ENCODE measurements around the gene PDE9A.
"Not testable (repeated sequence)": the region's sequence is repeated elsewhere in the genome, so short reads cannot be mapped to it uniquely, and the experiment has no call there.

Gene PDE9A

DNA sequence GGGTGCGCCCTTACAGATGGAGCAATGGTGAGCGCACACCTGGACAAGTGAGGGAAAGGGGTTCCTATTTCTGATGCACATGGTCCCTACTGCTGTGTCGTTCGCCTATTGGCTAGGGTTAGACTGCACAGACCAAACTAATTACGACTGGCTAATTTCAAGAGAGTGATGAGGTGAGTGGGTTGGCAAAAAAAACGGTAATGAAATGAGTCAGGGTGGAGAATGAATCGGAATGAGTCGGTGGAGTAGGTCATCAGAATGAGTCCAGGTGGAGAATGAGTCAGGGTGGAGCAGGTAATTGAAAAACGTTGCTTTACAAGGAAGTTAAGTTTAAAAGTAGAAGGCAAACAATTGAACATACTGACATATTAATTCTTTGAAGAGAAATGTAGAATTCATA lies 146.1 kb downstream of the PDE9A start:
- DNase-seq (ENCODE audit: low spot score), result no peak

- DNase-seq (ENCODE audit: low spot score), result no peak
Measured at GRCh38 chr21:42799948-42800347, 146.5 kb downstream of the PDE9A start.

DNA sequence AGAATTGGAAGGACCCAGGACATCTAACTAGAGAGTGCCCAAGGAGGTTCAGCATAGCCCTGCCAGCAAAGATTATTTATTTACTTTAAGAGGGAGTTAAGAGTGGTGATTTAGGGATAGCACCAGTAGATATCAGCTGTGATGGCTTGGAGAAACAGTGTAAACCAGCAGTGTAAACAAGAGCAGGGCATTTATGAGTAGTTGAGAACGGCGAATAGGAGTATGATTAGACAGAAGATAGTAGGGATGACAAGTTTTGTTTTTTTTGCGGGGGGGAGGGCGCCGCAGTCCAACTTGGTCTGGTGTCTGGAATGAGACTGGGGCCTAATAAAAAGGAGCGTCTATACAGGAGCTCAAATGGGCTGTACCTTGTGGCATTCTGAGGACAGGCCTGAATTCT lies 148.2 kb downstream of the PDE9A start:
- not testable (repeated sequence) for DNase-seq (ENCODE audit: low spot score)

DNA sequence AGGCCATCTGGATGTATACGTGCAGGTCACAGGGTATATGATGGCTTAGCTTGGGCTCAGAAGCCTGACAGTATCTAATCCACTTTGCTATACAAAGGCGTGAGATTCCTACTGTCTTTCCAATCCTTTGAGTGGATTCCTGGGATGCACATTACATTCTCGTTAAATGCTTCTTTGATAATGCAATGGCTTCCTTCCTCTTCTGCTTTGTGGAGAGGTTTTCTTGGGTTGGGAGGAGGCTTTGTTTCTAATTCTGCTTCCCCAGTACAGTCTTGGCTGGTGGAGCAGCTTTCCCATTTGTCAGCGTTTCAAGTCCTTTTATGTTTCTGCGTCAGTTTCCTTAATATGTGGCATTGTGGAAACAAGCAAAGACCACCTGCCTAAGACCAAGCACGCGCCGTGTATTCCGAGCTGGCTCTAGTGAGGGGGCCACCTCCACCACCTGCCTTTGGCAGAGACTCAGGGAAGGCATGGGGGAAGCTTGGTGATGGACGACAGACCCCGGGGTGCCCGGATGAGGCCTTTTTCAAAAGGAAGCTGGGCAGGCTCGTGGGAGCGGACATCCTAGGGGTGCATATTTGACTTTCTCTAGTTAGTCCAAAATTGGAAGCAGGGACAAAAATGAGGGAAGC lies 153.2 kb downstream of the PDE9A start:
- DNase-seq (ENCODE audit: low spot score), result no peak

GRCh38 chr21:42807293-42807895 lies 154.0 kb downstream of the PDE9A start:
- DNase-seq (ENCODE audit: low spot score), result not testable (repeated sequence)

- no peak for DNase-seq (ENCODE audit: low spot score)
Measured at GRCh38 chr21:42807938-42808613, 154.7 kb downstream of the PDE9A start.

GRCh38 chr21:42809171-42809570 lies 155.8 kb downstream of the PDE9A start:
- no peak for DNase-seq (ENCODE audit: low spot score)

DNA sequence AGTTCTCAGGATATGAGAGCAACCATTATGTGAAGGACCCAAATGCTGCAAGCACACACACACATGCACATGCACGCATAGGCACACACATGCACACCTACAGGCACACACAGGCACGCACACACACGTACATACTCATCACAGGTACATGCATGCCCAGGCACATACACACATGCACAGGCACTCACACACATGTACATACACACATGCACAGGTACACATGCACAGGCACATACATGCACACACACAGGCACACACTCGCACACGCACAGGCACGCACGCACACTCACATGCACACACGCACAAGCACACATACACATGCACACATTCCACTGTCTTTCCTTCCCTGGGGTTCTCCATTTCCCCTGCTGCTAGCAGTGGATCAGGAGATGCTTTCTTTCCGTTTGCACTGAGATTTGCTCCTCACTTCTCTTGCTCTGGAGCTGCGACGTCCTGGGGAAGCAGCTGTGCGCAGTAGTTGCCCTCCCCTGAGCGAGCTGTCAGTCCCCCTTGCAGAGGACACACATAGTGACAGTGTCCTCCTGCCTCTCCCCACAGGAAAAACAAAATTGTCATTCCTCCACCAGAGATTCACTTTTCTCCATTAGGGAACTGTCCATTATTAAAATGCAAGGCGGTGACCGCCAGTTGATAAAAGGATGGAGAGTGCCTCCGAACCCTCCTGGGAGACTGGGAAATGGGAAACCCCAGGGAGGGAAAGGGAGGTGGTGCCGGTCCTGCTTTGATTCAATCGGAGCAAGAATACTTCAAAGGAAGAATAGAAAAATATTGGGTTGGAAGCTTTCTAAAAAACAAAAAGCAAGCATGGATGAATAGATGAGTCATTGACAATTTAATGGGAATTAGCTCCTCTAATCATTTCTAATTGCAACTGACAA lies 156.4 kb downstream of the PDE9A start:
- no peak for DNase-seq (ENCODE audit: low spot score)

DNA sequence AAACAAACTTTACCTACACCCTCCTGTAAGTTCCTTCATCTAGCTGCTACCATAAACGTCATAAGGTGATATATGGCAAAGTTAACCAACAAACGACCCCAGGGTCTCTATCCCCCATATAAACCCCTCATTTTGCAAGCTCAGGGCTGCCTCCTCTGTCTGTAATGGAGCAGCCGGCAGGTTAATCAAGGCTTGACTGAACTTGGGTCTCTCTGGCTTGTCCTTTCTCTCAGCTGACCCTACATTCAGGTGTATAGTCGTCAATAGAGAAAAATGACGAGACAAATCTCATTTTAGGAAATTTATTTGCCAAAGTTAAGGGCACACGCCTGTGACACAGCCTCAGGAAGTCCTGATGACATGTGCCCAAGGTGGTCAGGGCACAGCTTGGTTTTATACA lies 158.5 kb downstream of the PDE9A start:
- no peak for DNase-seq (ENCODE audit: low spot score)

DNA sequence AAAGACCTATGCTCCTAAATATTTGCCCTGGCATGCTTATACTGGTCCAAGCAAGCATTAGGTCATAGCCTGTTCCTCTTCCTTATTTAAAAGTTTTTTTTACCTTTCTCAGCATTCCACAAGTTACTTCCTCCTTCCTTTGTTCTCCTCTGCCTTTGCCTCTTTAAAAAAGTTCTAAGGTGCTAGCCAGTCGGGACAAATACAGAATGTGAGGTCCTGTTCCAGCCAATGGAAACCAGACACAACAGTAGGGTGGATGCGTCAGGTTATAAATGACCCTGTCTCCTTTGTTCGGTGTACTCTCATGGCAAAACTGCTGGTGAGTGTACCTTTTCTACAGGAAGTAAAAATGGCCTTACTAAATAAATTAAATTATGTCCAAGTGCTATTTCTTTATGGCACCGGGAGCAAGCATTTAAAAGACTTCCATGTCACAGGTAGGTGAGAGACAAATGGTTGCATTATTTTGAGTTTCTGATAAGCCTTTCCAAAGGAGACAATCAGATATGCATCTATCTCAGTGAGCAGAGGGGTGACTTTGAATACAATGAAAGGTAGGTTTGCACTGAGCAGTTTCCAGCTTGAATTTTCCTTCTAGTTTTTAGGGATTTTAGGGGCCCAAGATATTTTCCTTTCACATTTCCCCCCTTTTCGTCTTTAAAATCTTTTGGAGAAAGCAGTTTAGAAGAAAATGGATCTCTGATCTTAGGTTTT lies 159.3 kb downstream of the PDE9A start:
- not testable (repeated sequence) for DNase-seq (ENCODE audit: low spot score)

DNA sequence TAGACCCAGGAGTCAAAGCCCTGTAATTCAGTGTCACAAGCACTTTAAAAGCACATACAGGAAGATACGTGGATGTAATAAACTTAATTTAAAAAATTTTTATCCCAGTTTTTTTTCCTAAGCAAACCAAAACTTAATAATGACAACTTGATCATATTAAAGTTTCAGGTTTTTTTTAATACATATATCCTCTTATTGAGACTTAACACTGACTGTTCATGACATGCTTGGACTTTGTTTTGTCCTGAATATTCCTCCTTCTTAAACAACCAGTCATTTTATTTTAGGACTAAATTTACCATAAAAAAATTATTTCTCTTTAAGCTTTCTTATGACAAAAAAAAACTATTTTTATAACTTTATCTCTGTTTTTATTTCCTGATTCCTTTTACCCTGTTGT lies 161.8 kb downstream of the PDE9A start:
- no peak for DNase-seq (ENCODE audit: low spot score)

DNA sequence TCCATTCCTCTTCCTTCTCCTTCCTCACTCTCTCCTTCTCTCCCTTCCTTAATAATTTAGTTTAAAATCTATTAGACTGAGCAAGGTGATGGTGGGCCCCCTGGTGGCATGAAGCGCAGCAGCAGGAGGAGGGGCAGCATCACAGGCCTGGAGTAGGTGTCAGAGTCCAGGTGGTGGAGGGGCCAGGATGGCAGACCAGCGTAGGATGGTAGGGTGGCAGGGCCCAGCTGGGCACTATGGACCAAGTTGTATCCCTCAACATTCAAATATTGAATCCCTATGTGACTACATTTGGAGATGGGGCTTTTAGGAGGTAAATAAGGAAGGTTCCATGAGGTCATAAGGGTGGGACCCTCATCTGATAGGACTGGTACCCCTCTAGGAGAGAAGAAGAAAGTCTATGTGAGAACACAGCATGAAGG lies 164.9 kb downstream of the PDE9A start:
- peak; percentile 8 for DNase-seq (ENCODE audit: low spot score)

DNA sequence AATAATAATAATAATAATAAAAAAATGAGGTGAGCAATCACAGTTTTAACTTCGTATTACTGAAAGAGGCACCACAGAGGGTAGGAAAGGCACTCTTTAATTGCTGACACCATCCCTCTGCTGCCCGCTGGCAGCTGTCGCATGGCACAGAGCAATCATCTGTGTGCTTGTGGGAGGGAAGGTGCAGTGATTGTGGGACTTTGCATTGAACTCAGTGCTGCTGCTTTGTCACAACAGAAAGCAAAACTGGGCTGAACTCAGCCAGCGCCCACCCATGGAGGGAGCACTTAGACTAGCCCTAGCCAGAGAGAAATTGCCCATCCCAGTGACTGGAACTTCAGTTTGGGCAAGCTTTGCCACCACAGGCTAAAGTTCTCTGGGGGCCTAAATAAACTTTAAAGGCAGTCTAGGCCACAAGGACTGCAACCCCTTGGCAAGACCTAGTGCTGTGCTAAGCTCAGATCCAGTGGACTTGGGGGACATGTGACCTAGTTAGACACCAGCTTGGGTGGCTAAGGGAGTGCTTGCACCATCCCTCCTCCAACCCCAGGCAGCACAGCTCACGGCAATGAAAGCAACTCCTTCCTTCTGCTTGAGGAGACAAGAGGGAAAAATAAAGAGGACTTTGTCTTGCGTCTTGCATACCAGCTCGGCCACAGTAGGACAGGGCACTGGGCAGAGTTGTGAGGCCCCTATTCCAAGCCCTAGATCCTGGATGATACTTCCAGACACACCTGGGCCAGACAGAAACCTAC lies 166.6 kb downstream of the PDE9A start:
- no peak for DNase-seq (ENCODE audit: low spot score)

DNA sequence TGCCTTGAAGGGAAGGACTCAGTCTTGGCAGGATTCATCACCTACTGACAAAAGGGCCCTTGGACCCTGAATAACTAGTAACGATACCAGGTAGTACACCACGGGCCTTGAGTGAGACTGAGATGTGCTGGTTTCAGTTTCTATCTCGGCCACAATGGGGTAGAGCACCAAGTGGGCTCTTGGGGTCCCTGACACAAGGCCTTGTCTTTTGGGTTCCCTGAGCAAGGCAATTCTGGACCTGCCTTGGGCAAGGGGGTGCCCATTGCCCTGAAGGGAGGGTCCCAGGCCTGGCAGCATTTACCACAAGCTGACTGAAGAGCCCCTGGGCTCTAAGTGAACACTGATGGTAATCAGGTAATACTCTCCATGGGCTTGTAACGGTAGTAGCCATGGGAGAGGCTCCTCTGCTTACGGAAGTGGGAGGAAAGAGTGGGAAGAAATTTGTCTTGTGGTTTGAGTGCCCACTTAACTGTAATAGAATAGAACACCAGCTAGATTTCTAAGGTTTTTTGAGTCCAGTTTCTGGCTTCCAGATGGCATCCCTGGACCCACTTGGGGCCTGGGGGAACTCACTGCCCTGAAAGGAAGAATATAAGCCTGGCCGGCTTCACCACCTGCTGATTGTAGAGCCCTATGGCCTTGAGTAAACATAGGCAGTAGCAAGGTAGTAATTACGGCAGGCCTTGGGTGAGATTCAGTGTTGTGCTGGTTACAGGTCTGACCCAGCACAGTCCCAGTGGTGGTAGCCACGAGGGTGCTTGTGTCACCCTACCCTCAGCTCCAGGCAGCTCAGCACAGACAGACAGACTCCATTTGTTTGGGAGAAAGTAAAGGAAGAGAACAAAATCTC lies 167.4 kb downstream of the PDE9A start:
- DNase-seq (ENCODE audit: low spot score), result no peak
